Activated B cell treated with CpG ODN at 0.5 μM for 24 hours (primary cell): ENCODE data around the gene GRIK4. TPM values are rescaled to one million over a fixed set of nuclear protein-coding genes. Genes with fewer than 3 reads are reported as not detected.

ENCODE experiments used
- ATAC-seq: fragments of 200-7000 bp; cut with Tn5 transposase; one replicate; pipeline ENCODE4 v1.10.0; 2021; ENCODE audit warnings: low read depth, mild to moderate bottlenecking, moderate library complexity
- CTCF ChIA-PET: fragments of 350-600 bp; sonication (Branson Sonifier 250); formaldehyde crosslinking; loops from one replicate; lab custom pipeline; 2021; ENCODE audit warnings: antibody characterized with exemption; lab: Charles Lee
- POLR2A ChIA-PET: fragments of 350-600 bp; sonication (Branson Sonifier 250); formaldehyde crosslinking; loops from one replicate; lab custom pipeline; 2021; ENCODE audit warnings: antibody characterized with exemption; lab: Charles Lee
- DNase-seq: peaks from one replicate; pipeline ENCODE4 v3.0.0; 2022
- H3K27ac Mint-ChIP-seq: one replicate; pipeline ENCODE4 v1.8.0; 2020; ENCODE audit warnings: mixed read lengths
- H3K27me3 Mint-ChIP-seq: one replicate; pipeline ENCODE4 v1.8.0; 2021; ENCODE audit warnings: mixed read lengths
- H3K36me3 Mint-ChIP-seq: one replicate; pipeline ENCODE4 v1.8.0; 2021; ENCODE audit warnings: low read depth, mixed read lengths
- H3K4me1 Mint-ChIP-seq: one replicate; pipeline ENCODE4 v1.8.0; 2021; ENCODE audit warnings: mixed read lengths
- H3K4me3 Mint-ChIP-seq: one replicate; pipeline ENCODE4 v1.8.0; 2020; ENCODE audit warnings: mild to moderate bottlenecking, mixed read lengths
- H3K9me3 Mint-ChIP-seq: one replicate; pipeline ENCODE4 v1.8.0; 2020; ENCODE audit warnings: mixed read lengths
- intact Hi-C: fragments of 100-400 bp; cut with micrococcal nuclease; formaldehyde crosslinking; loops from one replicate; pipeline ENCODE4 v1.15.1; 2024
- total RNA-seq: library from RNA; stranded (reverse); gene quantifications from 2 replicates; pipeline ENCODE4 v1.2.3, GENCODE V29; 2022
- TF ChIP-seq, protein P1 (sequence below): fragments of 200-600 bp; IDR thresholded peaks from one replicate; pipeline ENCODE4 v1.8.0; 2022; ENCODE audit warnings: antibody characterized with exemption, mild to moderate bottlenecking

GRIK4 gene
- total RNA-seq, 1 donor from 2014 or later: not detected

- Mint-ChIP-seq H3K27ac (no peak overlapping the region), H3K4me1 (no peaks in the 10 kb centered on the region), H3K36me3 (no peaks in the 10 kb centered on the region), H3K27me3 (peaks cover 28% of the 10 kb centered on the region), H3K9me3 (no peaks in the 10 kb centered on the region), H3K4me3 (no peak overlapping the region)
- TF ChIP-seq, protein P1, sequence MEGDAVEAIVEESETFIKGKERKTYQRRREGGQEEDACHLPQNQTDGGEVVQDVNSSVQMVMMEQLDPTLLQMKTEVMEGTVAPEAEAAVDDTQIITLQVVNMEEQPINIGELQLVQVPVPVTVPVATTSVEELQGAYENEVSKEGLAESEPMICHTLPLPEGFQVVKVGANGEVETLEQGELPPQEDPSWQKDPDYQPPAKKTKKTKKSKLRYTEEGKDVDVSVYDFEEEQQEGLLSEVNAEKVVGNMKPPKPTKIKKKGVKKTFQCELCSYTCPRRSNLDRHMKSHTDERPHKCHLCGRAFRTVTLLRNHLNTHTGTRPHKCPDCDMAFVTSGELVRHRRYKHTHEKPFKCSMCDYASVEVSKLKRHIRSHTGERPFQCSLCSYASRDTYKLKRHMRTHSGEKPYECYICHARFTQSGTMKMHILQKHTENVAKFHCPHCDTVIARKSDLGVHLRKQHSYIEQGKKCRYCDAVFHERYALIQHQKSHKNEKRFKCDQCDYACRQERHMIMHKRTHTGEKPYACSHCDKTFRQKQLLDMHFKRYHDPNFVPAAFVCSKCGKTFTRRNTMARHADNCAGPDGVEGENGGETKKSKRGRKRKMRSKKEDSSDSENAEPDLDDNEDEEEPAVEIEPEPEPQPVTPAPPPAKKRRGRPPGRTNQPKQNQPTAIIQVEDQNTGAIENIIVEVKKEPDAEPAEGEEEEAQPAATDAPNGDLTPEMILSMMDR: no peak
- intact Hi-C loops: no loop called here
- DNase-seq (no peak), ATAC-seq (no peak)
- ChIA-PET CTCF (no interaction called here), POLR2A (no interaction called here)
These were observed 462.0 kb downstream of the GRIK4 start for GRCh38 chr11:120973501-120973900.

- Mint-ChIP-seq H3K27me3 (peaks cover 30% of the 10 kb centered on the region), H3K36me3 (no peaks in the 10 kb centered on the region), H3K27ac (no peak overlapping the region), H3K4me3 (no peak overlapping the region), H3K4me1 (no peaks in the 10 kb centered on the region), H3K9me3 (no peaks in the 10 kb centered on the region)
- TF ChIP-seq, protein P1: no peak
- CTCF ChIA-PET: no interaction called here
- POLR2A ChIA-PET: no interaction called here
- DNase-seq (no peak), ATAC-seq (no peak)
- intact Hi-C loops: no loop called here
These were observed 462.9 kb downstream of the GRIK4 start for GRCh38 chr11:120974466-120974865.

DNA sequence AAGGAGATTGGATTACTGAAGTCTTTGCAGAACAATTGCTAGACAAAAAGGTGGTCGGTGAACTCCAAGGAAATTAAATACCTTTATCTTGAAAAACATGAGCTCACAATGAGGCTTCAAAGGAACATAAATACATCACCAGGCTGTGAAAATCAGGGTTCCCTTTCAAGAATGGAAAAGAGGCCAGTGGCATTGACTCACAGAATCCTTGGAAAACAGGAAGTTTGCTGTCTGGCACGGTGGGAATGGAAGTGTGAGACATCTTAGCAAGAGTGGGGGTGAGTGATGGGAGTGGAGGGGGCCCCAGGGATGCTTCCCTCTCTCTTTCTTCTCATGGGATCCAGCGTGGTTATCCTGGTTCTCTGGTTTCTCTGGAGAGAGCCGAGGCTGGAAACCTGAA, 463.4 kb downstream of the GRIK4 start:
- Mint-ChIP-seq H3K4me3 (no peak overlapping the region), H3K9me3 (no peaks in the 10 kb centered on the region), H3K27ac (no peak overlapping the region), H3K27me3 (peaks cover 31% of the 10 kb centered on the region), H3K4me1 (no peaks in the 10 kb centered on the region), H3K36me3 (no peaks in the 10 kb centered on the region)
- DNase-seq (no peak), ATAC-seq (no peak)
- POLR2A ChIA-PET: no interaction called here
- CTCF ChIA-PET: no interaction called here
- intact Hi-C loops: no loop called here
- TF ChIP-seq, protein P1: no peak

DNA sequence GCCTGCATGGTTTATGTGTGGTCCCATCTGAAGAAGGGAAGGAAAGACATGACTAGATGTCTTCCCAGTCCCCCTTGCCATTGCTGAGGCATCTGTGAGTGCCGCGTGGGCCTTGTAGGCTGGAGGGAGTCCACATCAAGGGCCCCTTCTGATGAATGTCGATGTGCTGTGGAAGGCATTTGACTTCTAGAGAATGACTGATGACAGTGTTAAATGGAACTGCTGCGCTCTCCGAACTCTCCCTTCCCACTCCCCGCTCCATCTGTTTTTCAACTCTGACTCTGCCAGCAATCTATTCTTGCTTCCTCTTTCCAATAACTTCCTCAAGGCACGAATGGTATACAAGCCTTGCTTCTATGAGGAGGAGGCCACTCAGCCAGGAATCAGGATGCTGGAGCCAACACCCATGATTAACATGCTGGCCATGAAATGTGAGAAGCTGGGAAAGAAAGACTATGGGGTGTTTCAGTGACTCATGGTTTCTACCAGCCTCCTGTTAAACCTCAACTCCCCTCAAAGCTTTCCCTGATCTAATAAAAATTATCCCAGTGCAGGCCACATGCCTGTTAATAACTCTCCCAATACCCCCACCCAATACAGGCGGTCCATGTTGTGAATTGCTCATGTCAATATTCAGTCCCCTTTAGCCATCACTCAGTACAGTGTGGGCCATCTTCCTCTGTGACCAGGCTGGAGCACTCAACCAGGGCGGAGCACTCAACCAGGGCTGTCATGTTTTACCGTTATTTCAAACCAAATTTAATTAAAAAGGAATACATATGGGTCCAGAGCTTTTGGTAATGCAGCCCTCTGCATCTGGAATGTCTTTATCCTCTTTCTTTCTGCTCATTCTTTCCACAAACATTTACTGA, 466.0 kb downstream of the GRIK4 start:
- Mint-ChIP-seq H3K4me1 (no peaks in the 10 kb centered on the region), H3K4me3 (no peak overlapping the region), H3K27ac (no peak overlapping the region), H3K27me3 (peaks cover 31% of the 10 kb centered on the region), H3K36me3 (no peaks in the 10 kb centered on the region), H3K9me3 (no peaks in the 10 kb centered on the region)
- TF ChIP-seq, protein P1: no peak
- no peak for DNase-seq
- ChIA-PET CTCF (no interaction called here), POLR2A (no interaction called here)
- ATAC-seq: no peak
- intact Hi-C loops: no loop called here

GRCh38 chr11:120978701-120979100, 467.2 kb downstream of the GRIK4 start:
- Mint-ChIP-seq H3K27me3 (peaks cover 36% of the 10 kb centered on the region), H3K9me3 (no peaks in the 10 kb centered on the region), H3K27ac (no peak overlapping the region), H3K4me1 (no peaks in the 10 kb centered on the region), H3K4me3 (no peak overlapping the region), H3K36me3 (no peaks in the 10 kb centered on the region)
- ChIA-PET POLR2A (no interaction called here), CTCF (no interaction called here)
- no peak for DNase-seq
- ATAC-seq: no peak
- intact Hi-C loops: no loop called here
- TF ChIP-seq, protein P1: no peak
